ENCODE data around the gene RTN1.
A peak's percentile ranks its signal among the peaks of the same experiment; 100 is the strongest.

- peak; percentile 57; the same call in 1 of the 2 replicates for TF ChIP-seq CTCF (IDR thresholded peaks at IDR 0.05)
- no peak for TF ChIP-seq MLX (CRISPR knock-in tag; IDR thresholded peaks at IDR 0.05)
- TF ChIP-seq HMGXB4 (CRISPR knock-in tag; IDR thresholded peaks at IDR 0.05), result no peak
- TF ChIP-seq ELF4 (CRISPR knock-in tag; IDR thresholded peaks at IDR 0.05; ENCODE audit: low read depth), result no peak
- no peak for TF ChIP-seq JUN (CRISPR knock-in tag; IDR thresholded peaks at IDR 0.05)
- TF ChIP-seq ZBTB21 (CRISPR knock-in tag; IDR thresholded peaks at IDR 0.05; ENCODE audit: borderline replicate concordance), result no peak
- TF ChIP-seq MAX (CRISPR knock-in tag; IDR thresholded peaks at IDR 0.05), result no peak
- no peak for TF ChIP-seq NFYB (CRISPR knock-in tag; conservative IDR thresholded peaks at IDR 0.05; ENCODE audit: low read depth)
- no peak for TF ChIP-seq E2F4 (CRISPR knock-in tag; IDR thresholded peaks at IDR 0.05; ENCODE audit: borderline replicate concordance, low read depth)
- TF ChIP-seq SP1 (CRISPR knock-in tag; conservative IDR thresholded peaks at IDR 0.05), result no peak
- TF ChIP-seq USF2 (CRISPR knock-in tag; IDR thresholded peaks at IDR 0.05), result no peak
- no peak for TF ChIP-seq ATF2 (CRISPR knock-in tag; IDR thresholded peaks at IDR 0.05; ENCODE audit: borderline replicate concordance, low read depth)
These were observed 239.3 kb downstream of the RTN1 start for GRCh38 chr14:59631237-59631636.

All from WTC11 (cell line).